IMR-90 (cell line): ENCODE measurements around the gene RNF149. TPM values are rescaled to one million over a fixed set of nuclear protein-coding genes. Genes with fewer than 3 reads are reported as not detected.

Experiments used
- ATAC-seq: fragments of 200-7000 bp; cut with Tn5 transposase; 2 replicates; pipeline ENCODE4 v1.9.1; 2020; ENCODE audit warnings: low read depth, mild to moderate bottlenecking, moderate library complexity
- BruUV-seq: library from RNA; stranded (reverse); fragments of 400-500 nt; replicated peaks from 2 replicates; lab custom pipeline; 2021; lab: Mats Ljungman, UMichigan
- CTCF ChIA-PET: fragments of 300-600 bp; formaldehyde crosslinking; extraction: SDS; loops from one replicate; lab custom pipeline; 2021; ENCODE audit warnings: antibody characterized with exemption; lab: Yijun Ruan, JAX
- POLR2A ChIA-PET: fragments of 300-600 bp; sonication (Branson Sonifier 250); formaldehyde crosslinking; loops from one replicate; lab custom pipeline; 2022; ENCODE audit warnings: antibody characterized with exemption; ENCODE audit not compliant: unreplicated experiment; lab: Charles Lee
- DNase-seq: peaks from one replicate; pipeline ENCODE4 v3.0.0; 2013
- H2AFZ ChIP-seq: replicated peaks from 2 replicates; pipeline ENCODE3; 2013; ENCODE audit warnings: low read length, mild to moderate bottlenecking; ENCODE audit not compliant: poor library complexity
- H2AK5ac ChIP-seq: 2 replicates; pipeline ENCODE4 v1.6.1; 2013; ENCODE audit warnings: low read depth, low read length, inconsistent platforms
- H2AK9ac ChIP-seq: replicated peaks from 2 replicates; pipeline ENCODE3; 2013; ENCODE audit warnings: mild to moderate bottlenecking, low read depth, low read length, moderate library complexity; ENCODE audit not compliant: poor library complexity
- H2BK120ac ChIP-seq: 2 replicates; pipeline ENCODE4 v1.6.1; 2013; ENCODE audit warnings: low read depth, low read length, inconsistent platforms
- H2BK15ac ChIP-seq: 3 replicates; pipeline ENCODE4 v1.6.1; 2013; ENCODE audit warnings: low read depth, low read length, inconsistent platforms
- H2BK20ac ChIP-seq: 2 replicates; pipeline ENCODE4 v1.6.1; 2013; ENCODE audit warnings: low read depth, mild to moderate bottlenecking, inconsistent platforms, low read length, moderate library complexity
- H2BK5ac ChIP-seq: 2 replicates; pipeline ENCODE4 v1.6.1; 2013; ENCODE audit warnings: mild to moderate bottlenecking, low read depth, low read length, inconsistent platforms; ENCODE audit not compliant: poor library complexity, severe bottlenecking
- H3K14ac ChIP-seq: replicated peaks from 2 replicates; pipeline ENCODE4 v1.6.1; 2013; ENCODE audit warnings: low read depth, low read length, inconsistent platforms
- H3K18ac ChIP-seq: 2 replicates; pipeline ENCODE4 v1.6.1; 2013; ENCODE audit warnings: low read depth, low read length, control low read depth
- H3K23ac ChIP-seq: 2 replicates; pipeline ENCODE4 v1.6.1; 2013; ENCODE audit warnings: low read depth, low read length, inconsistent platforms
- H3K27ac ChIP-seq: 2 replicates; pipeline ENCODE4 v1.5.1; 2013; ENCODE audit warnings: mild to moderate bottlenecking, control low read depth, low read length; ENCODE audit not compliant: insufficient read depth
- H3K27me3 ChIP-seq: 2 replicates; pipeline ENCODE4 v1.6.1; 2013; ENCODE audit warnings: low read length; ENCODE audit not compliant: control insufficient read depth, insufficient read depth
- H3K36me3 ChIP-seq: 2 replicates; pipeline ENCODE4 v1.6.1; 2013; ENCODE audit warnings: low read length, mixed read lengths; ENCODE audit not compliant: control insufficient read depth, insufficient read depth
- H3K4ac ChIP-seq: 2 replicates; pipeline ENCODE4 v1.6.1; 2013; ENCODE audit warnings: low read depth, low read length, inconsistent platforms
- H3K4me1 ChIP-seq: 2 replicates; pipeline ENCODE4 v1.6.1; 2013; ENCODE audit warnings: low read length, mixed read lengths; ENCODE audit not compliant: control insufficient read depth, insufficient read depth
- H3K4me2 ChIP-seq: 2 replicates; pipeline ENCODE4 v1.6.1; 2013; ENCODE audit warnings: low read depth, mild to moderate bottlenecking, control low read depth, low read length, moderate library complexity
- H3K4me3 ChIP-seq: 2 replicates; pipeline ENCODE4 v1.5.1; 2013; ENCODE audit warnings: low read depth, mild to moderate bottlenecking, control low read depth, low read length, moderate library complexity; ENCODE audit not compliant: insufficient read depth
- H3K56ac ChIP-seq: 2 replicates; pipeline ENCODE4 v1.6.1; 2013; ENCODE audit warnings: low read length, inconsistent platforms; ENCODE audit not compliant: insufficient read depth; ENCODE audit errors: extremely low read depth
- H3K79me1 ChIP-seq, 2 experiments: 2 replicates each; pipeline ENCODE4 v1.6.1; 2013; ENCODE audit warnings: low read length in 2 of 2, inconsistent platforms in 1 of 2, low read depth in 1 of 2
- H3K9ac ChIP-seq: 2 replicates; pipeline ENCODE4 v1.6.1; 2013; ENCODE audit warnings: low read depth, low read length, control low read depth
- H3K9me1 ChIP-seq: 2 replicates; pipeline ENCODE4 v1.6.1; 2013; ENCODE audit warnings: low read length, inconsistent platforms; ENCODE audit not compliant: insufficient read depth
- H3K9me3 ChIP-seq: 2 replicates; pipeline ENCODE4 v1.6.1; 2013; ENCODE audit warnings: low read length; ENCODE audit not compliant: control insufficient read depth, insufficient read depth
- H4K20me1 ChIP-seq: 2 replicates; pipeline ENCODE4 v1.6.1; 2013; ENCODE audit warnings: low read length, inconsistent platforms; ENCODE audit not compliant: insufficient read depth
- H4K5ac ChIP-seq: 2 replicates; pipeline ENCODE4 v1.6.1; 2013; ENCODE audit warnings: mild to moderate bottlenecking, low read depth, low read length, control low read depth
- H4K8ac ChIP-seq, 2 experiments: 2 replicates each; pipeline ENCODE4 v1.6.1; 2013; ENCODE audit warnings: low read depth in 2 of 2, low read length in 2 of 2, control low read depth in 1 of 2, inconsistent platforms in 1 of 2
- H4K91ac ChIP-seq: 2 replicates; pipeline ENCODE4 v1.6.1; 2013; ENCODE audit warnings: low read depth, low read length, inconsistent platforms; ENCODE audit not compliant: insufficient read depth
- USF2 ChIP-seq: fragments of 150-350 bp; IDR thresholded peaks from 2 replicates; pipeline ENCODE4 v1.6.1; 2017; ENCODE audit warnings: mild to moderate bottlenecking, antibody characterized with exemption, low read length, low read depth
- WGBS, 2 experiments: methylation state at CpG; one replicate each; pipeline versions ENCODE4 v1.1.5 to v1.1.7; 2013; ENCODE audit warnings: missing lambda C conversion rate in 2 of 2; ENCODE audit not compliant: insufficient read length in 1 of 2; ENCODE audit errors: extremely low coverage in 2 of 2; 5-methylcytosine and 5-hydroxymethylcytosine counted together
- dilution Hi-C: fragments of 300-500 bp; cut with HindIII; formaldehyde crosslinking; loops from one replicate; pipeline ENCODE4 v1.14.3; 2018; ENCODE audit warnings: low sequenced_read_pairs; ENCODE audit not compliant: unreplicated experiment
- in situ Hi-C: fragments of 300-500 bp; cut with MboI; formaldehyde crosslinking; loops from 3 replicates; pipeline ENCODE4 v1.14.3; 2019; ENCODE audit warnings: low sequenced_read_pairs, inconsistent platforms, mixed read lengths
- intact Hi-C: fragments of 100-400 bp; cut with micrococcal nuclease; formaldehyde crosslinking; loops from 2 replicates; pipeline ENCODE4 v1.10.0; 2022
- polyA plus RNA-seq, 3 experiments: library from polyadenylated mRNA; depleted of rRNA; stranded (reverse); fragments of >200 nt; gene quantifications; 2 replicates each; pipeline ENCODE4 v1.2.3, GENCODE V29; 2012; ENCODE audit warnings: low replicate concordance in 1 of 3
- total RNA-seq: library from RNA; depleted of rRNA; stranded (reverse); fragments of >200 nt; gene quantifications from 2 replicates; pipeline ENCODE4 v1.2.3, GENCODE V29; 2012

Gene RNF149
- total and polyA plus RNA-seq, 2 of the 4 experiments (the other 2 are of a cell fraction), result 14.5 to 18.6 TPM

- CTCF ChIA-PET, result no interaction called here
- peaks cover 28 to 88% of the 10 kb centered on the region in 2 experiments for H3K79me1 ChIP-seq
- H3K14ac ChIP-seq, result no peak overlapping the region
- peaks cover 3% of the 10 kb centered on the region; the same call in 1 of the 2 replicates for H3K36me3 ChIP-seq
- H3K9me1 ChIP-seq, result peaks cover 14% of the 10 kb centered on the region
- peaks cover 6% of the 10 kb centered on the region for H3K4me1 ChIP-seq
- H3K18ac ChIP-seq, result no peak overlapping the region
- H3K23ac ChIP-seq, result 0 out of 2 replicates have a peak overlapping the region, but pooled peaks have one; percentile 10
- H2BK5ac ChIP-seq, result no peak overlapping the region
- no peak overlapping the region for H2BK20ac ChIP-seq
- H3K4ac ChIP-seq, result no peak overlapping the region
- DNase-seq (no peak), ATAC-seq (no peak)
- H3K27ac ChIP-seq, result no peak overlapping the region
- no peak overlapping the region for H3K9ac ChIP-seq
- in situ Hi-C loops, result no loop called here
- peaks cover 74% of the 10 kb centered on the region for H4K20me1 ChIP-seq
- H2BK120ac ChIP-seq, result no peak overlapping the region; the same call in 1 of the 2 replicates
- H3K27me3 ChIP-seq, result no peaks in the 10 kb centered on the region
- H4K91ac ChIP-seq, result no peak overlapping the region
- no peak overlapping the region for H2BK15ac ChIP-seq
- no peak overlapping the region for H3K4me3 ChIP-seq
- POLR2A ChIA-PET, result no interaction called here
- H2AK5ac ChIP-seq, result no peak overlapping the region
- WGBS, 2 experiments, result no CpG with 5 or more reads among the region's 6 CpGs
- no peaks in the 10 kb centered on the region for H3K9me3 ChIP-seq
- TF ChIP-seq USF2, result no peak
- H3K56ac ChIP-seq, result no peak overlapping the region
- H3K4me2 ChIP-seq, result no peak overlapping the region
- BruUV-seq, result no TSS peak
- H4K5ac ChIP-seq, result no peak overlapping the region
- dilution Hi-C loops, result no loop called here
- no peak overlapping the region for H4K8ac ChIP-seq
- H2AFZ ChIP-seq, result no peak overlapping the region
- intact Hi-C loops, result no loop called here
- H2AK9ac ChIP-seq, result no peak overlapping the region
Measured at GRCh38 chr2:101299604-101300003, 8.9 kb downstream of the RNF149 start.
